HG03460 (cell line): ENCODE measurements around the gene CES3.

Experiments used
- ATAC-seq: cut with Tn5 transposase; IDR thresholded peaks from one replicate; pipeline ENCODE4 v1.9.1; 2021; ENCODE audit not compliant: unreplicated experiment

CES3 gene

DNA sequence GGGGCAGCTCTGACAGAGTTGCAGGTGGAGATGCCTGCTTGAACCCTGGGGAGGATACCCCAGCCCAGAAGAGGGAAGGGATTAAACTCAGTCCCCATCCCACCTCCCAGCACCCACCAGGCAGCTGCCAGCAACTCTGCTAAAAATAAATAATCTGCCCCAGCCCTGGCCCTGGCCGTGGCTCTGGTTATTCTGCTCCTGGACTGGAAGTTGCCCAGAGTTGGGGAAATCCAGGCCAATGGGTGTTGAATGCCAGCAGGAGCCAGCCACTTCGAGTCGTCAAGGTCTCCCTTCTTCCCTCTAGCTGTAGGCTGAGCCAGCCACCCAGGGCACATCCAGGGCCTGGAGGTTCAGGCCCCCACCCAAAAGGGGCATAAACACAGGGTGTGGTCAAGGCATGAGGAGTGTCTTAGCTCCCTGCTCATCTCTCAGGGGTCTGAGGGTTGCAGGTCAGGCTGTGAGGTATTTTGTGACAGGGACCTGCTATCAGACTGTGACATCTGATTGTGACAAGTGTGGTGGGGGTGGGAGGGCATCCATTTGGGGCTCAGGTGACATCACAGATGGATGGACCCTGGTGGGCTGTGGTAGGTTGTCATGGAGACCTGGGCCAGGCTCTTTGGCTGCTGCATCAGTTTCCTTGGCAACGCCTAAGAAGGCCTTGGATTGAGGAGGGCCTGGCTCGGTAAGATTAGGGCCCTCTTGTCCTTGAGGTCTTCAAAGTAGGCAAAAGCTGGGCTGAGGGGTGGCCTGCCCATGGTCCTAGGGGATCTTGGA is 34.7 kb upstream of the CES3 start:
- no peak for ATAC-seq

DNA sequence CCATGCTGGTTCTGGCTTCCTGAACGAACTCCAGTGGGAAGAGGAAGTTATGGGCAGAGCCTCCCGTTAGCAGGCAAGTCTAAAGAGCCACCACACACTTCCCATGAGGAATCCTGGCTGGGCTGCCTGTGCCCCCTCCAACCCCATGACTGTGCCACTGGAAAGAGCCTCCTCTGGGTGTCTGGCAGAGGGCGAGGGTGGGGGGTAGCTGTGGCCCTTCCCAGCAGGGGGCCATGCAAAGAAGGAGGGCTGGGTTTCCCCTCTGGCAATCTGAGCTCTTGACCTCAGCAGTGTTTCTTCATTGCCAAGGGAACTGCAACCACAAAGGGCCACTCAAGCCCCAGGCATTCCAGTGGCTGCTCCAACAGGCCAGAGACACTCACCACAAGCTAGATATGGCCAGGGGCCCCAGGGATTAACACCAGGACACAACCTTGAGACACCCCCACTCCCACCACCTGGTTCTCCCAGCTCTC is 34.1 kb upstream of the CES3 start:
- ATAC-seq, result no peak

DNA sequence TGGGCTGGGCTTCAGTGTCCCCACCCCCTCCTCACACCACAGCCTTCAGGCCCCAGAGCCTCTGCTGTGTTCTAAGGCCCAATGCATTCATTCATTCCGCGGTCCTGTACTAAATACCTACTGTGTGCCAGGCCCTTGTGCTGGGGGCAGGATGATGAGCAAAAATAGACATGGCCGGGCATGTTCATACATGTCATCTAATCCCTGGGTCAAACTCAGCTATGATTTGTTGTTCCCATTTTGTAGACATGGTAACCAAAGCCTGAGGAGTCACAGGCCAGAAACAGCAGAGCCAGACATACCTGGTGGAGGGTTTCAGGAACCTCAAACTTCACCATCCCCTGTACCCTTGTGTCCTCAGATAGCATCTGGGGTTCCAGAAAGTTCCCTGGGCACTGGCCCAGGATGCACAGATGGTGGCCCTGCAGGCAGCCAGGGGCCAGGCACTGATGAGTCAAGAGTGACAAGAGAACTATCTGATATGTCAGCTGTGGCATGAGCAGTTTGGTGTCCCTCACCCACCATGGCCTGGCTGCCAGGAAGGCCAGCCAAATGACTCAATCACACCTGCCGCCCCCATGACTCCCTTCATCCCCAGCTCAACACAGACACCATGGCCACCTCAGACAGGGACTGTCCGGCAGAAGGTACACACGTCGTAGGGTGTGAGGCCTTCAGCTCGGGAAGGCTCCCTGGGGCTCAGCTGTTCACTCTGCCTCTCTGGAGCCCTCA is 33.0 kb upstream of the CES3 start:
- no peak for ATAC-seq

DNA sequence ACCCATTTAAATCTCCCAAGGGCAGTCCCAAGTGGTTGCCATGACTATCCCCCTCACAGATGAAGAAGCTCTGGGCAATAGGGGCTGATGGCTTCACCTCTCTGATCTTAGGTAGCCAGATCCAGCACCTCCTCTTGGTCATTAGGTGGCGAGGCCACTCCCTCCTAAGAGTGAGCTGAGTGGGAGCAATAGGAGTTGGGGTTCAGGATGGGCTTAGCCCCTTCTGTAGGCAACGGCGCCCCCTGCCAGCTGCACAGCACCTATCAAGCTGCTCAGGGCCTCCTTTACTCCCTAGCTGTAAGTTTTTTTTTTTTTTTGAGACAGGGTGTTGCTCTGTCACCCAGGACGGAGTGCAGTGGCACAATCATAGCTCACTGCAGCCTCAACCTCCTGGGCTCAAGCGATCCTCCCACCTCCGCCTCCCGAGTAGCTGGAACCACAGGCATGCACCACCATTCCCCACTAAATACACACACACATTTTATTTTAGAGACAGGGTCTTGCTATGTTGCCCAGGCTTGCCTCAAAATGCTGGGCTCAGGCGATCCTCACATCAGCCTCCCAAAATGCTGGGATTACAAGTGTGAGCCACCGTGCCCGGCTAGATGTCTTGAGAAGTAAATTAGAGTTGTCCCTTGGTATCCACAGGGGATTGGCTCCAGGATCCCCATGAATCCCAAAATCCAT is 32.2 kb upstream of the CES3 start:
- no peak for ATAC-seq

DNA sequence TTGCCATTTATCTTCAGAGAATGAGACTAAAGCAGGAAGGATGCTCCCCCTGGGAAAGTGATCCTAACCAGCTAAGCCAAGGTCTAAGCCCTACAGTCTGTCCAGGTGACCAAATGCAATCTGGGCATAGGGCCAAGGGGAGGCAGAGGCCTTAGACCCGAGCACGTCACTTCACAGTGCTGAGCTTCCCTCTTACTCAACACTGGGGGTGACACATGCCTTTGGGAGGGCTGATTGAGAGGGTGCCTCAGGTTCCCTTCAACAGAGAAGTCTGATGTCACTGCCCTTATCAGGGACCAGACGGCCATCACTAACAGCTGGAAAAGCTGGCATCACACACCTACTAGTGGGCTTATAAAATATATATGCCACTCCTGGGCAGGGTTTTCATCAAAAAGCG is 30.9 kb upstream of the CES3 start:
- ATAC-seq, result no peak

DNA sequence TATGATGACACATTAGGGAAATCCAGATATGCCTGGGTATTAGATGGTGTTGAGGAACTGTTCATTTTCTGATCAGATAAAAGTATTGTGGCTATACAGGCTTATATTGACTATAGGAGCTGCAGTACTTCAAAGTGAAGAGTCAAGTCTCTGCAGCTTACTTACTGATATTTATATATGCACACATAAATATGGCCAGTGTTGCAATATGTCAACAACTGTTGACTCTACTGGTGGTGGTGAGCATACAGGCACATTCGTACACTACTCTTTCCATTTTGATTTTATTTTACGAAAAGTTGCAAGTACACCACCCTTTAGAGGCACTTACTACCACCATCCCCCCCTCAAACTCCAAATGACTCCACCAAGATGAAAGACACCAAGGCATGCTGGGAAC is 29.4 kb upstream of the CES3 start:
- ATAC-seq, result no peak

DNA sequence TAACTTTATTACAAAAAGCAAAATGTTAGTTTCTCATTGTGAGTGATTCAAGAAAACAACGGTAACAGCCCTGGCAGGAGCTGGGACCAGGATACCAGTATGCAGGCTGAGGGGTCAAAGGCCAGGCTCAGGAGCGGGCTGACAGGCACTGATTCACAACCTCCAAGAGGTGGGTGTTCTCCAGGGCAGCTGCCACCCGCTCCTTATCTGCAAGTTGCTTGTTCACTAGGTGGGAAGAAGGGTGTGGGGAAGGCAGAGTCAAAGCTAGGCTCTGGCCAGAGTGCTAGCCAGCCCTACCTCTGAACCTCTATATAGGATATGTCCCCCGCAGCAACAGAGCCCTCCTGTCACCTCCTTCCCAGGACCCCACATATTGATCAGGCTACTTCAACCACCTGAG is 29.0 kb upstream of the CES3 start:
- no peak for ATAC-seq

DNA sequence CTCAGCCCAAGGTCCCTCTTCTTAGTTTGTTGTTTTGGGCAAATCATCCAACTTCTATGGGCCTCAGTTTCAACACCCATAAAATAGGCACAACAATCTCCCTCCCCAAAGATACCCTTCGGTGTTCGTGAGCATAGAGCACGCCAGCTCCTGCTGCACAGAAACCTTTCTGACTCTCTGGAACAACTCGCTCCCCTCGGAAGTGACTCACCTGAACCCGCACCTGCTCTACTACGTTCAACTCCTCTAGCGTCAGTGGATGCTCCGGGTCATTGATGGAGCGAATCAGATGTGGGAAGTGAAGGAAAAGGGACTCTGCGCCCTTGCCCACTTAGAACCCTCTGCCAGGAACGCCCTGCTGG is 27.3 kb upstream of the CES3 start:
- ATAC-seq, result peak; percentile 21

DNA sequence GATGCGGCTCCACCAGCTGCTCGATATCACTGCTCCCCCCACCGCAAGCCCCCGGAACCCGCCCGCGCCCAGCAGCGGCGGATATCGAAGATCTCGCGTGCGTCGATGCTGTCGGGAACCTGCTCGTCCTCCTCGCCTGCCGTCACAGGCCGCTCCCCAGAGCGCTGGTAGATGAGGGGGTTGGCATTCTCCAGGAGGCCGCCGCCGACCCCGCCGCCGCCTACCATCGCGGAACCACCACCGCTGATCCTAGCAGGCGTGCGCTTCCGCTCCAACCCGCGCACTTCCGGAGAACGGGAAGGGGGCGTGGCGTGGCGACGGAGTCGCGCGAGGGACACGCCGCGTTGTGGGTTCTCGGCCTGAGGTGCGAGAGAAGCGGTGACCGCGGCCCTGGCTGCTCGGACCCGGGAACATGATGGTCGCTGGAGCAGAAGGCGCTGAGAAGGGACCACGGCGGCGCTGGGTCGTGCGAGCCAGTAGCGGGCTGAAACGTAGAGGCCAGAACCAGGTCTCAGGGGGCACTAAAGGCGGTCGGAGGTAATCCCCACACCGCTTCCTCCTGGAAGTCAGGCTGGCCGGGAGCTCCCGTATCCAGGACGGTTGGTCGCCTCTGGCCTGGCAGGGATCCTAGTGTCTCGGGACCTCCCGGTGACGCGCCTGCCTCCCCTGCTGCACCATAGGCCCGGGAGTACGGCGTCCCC is 26.8 kb upstream of the CES3 start, which contains the start of gene CIAO2B:
CIAO2B (minus strand) TSS at position 265 of the 701 bp plus-strand sequence; CDS start at position 227, 38 bp downstream.
- ATAC-seq, result peak; percentile 72

DNA sequence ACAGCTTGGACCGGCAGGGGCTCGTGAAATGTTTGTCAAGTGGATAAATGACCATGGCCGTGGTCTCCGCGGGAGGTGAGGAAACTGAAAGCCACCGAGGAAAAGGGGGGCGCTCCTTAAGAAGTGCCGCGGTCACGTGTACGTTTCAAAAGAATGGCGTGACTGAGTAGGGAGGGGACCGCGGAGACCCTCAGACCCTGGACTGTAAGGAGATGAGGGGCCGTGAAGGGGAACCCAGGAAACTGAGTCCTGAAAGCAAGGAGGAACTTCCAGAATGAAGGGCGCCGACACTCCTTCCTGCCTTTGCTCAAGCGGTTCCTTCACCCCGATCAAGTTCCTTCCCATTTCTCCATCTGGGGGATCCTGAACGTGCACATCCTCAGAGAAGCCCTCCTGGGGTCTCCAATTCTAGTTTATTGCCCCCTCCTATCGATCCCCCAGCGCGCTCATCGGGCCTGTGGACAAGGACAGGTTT is 26.2 kb upstream of the CES3 start:
- ATAC-seq, result peak; percentile 9

DNA sequence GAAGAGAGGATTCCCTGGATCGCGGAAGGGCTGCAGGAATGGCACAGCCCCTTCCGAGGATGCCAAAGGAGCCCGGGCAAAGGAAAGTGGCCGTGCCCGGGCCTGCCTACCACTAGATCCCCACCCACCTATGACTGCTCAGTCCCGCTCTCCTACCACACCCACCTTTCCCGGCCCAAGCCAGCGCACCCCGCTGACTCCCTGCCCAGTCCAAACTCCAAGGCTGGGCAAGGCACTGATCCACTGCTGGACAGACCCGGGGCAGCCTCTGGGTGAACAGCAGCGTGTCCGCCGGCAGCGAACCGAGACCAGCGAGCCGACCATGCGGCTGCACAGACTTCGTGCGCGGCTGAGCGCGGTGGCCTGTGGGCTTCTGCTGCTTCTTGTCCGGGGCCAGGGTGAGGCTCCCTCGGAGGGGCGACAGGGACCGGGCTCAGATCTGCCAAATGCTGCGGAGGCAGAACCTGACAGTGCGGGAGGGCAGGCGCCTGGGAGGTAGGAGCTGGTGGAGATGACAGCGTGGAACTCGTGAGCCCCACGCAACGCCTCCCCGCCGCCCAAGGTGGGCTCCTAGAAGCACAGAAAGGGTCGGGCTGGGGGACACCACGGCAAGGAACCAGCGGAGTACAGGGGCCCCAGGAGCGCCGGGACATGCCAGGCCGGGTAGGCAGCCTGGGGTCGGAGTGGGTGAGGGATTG is 25.6 kb upstream of the CES3 start, which contains the start of gene CES2:
CES2 (plus strand) TSS at position 203 of the 698 bp plus-strand sequence; CDS start at position 323, 120 bp downstream.
- no peak for ATAC-seq

DNA sequence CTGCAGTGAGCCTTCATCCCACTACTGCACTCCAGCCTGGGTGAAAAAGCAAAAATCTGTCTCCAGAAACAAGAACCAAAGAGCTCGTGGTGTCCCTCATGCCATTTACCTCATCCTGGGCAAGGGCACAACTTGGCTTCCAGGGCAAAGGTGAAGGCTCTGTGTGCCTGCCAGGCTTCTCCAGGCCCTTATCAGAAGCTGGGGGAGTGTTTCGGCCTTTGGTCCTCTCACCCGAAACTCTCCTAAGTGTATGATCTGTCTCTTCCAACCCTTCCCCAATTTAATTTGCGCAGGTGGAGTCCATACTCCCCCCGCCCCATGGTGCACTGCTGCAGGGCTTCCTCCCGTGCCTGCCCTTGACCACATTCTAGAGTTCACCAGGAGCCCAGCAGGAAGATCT is 24.6 kb upstream of the CES3 start:
- ATAC-seq, result no peak

DNA sequence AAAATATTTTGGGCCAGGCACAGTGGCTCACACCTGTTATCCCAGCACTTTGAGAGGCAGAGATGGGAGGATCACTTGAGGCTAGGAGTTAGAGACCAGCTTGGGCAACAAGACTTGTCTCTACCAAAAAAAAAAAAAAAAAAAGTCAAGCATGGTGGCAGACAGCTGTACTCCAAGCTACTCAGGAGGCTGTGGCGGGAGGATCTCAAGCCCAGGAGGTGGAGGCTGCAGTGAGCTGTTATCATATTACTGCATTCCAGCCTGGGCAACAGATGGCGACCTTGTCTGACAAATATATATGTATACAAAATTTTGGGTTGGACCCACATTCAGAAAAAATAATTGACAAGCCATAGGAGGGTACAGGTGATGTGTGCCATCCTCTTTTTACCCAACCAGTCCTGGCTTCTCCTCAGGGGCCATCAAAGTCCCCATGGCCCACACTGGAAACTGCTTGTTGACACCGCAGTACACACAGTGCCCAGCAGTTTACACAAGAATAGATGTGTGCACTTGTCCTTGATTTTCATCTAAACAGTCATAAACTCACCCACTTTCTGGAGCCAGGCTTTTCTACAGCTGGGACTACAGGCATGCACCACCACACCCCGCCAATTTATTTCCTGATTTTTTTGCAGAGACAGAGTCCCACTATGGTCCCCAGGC is 24.0 kb upstream of the CES3 start:
- no peak for ATAC-seq

DNA sequence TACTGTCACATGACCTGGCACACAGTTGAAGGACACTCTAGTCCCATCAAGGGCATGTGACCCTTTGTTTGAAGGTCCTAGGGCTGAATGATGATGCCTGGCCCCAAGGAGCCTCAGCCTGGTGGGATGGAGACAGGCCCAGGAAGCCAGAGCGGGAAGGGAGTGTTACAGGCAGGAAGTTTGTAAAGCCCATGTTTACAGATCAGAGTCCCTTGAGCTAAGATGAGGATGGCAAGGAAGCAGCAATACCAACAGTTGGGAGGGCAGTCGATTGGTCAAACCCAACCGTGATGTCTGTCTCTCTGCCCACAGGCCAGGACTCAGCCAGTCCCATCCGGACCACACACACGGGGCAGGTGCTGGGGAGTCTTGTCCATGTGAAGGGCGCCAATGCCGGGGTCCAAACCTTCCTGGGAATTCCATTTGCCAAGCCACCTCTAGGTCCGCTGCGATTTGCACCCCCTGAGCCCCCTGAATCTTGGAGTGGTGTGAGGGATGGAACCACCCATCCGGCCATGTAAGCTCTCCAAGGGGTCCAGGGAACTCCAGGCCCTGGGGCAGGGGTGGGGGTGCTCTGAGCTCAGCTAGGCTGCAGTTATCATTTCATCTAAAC is 23.2 kb upstream of the CES3 start:
- ATAC-seq, result no peak

DNA sequence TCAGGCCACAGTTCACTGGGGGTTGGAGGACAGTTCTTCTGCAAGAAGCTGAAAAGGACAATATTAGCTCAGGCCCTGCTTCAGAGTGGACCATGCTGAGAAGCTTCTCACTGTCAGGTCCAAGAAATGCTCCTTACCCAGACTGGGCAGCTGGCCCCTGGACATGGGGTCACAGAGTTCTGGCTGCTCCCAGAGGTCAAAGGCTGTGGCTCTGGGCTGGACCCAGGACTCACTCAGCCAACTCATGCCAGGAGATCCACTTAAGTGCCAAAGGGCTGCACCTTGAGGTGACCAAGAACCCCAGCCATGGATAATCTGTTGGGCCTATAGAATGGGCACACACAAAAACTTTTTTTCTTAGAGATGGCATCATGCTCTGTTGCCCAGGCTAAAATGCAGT is 21.7 kb upstream of the CES3 start:
- ATAC-seq, result no peak

DNA sequence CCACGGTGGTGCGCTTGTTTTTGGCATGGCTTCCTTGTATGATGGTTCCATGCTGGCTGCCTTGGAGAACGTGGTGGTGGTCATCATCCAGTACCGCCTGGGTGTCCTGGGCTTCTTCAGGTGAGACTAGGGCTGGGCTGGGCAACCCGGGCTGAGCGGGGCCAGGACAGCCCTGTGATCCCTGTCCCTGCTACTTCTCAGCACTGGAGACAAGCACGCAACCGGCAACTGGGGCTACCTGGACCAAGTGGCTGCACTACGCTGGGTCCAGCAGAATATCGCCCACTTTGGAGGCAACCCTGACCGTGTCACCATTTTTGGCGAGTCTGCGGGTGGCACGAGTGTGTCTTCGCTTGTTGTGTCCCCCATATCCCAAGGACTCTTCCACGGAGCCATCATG is 20.8 kb upstream of the CES3 start:
- no peak for ATAC-seq

DNA sequence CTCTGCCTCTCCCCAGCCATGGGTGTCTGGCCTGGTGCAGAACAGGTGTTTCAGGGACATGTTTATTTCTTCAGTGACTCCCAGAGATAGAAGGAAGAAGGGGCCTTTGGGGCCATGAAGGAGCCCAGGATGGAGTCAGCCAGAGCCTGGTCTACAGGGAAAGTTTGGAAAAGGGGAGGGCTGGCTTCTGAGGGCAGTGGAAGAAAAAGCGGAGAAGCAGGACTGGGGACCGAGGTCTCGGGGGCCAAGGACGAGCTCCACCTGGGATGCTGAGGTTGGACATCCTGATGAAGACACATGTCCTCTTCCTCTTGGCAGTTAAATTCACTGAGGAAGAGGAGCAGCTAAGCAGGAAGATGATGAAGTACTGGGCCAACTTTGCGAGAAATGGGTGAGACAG is 18.1 kb upstream of the CES3 start:
- no peak for ATAC-seq

DNA sequence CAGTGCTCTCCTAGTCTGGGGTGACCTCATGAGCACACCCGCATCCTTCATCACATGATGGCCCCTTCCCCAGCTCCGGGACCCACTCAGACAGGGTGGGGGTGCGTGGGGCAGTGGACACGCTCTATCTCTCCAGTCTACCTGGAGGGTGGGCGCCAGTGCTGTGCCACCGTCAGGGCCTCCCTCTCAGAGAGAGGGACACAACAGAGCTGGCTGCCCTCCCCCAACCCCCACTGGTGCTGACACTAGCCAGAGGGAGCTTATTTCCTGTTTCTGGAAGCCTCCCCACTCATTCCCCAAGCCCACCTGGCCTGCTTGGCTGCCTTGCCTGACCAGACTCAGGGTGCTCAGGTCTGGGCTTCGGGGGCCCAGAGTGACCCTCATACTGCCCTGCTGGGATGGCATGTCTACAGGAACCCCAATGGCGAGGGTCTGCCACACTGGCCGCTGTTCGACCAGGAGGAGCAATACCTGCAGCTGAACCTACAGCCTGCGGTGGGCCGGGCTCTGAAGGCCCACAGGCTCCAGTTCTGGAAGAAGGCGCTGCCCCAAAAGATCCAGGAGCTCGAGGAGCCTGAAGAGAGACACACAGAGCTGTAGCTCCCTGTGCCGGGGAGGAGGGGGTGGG is 17.5 kb upstream of the CES3 start:
- ATAC-seq, result no peak

DNA sequence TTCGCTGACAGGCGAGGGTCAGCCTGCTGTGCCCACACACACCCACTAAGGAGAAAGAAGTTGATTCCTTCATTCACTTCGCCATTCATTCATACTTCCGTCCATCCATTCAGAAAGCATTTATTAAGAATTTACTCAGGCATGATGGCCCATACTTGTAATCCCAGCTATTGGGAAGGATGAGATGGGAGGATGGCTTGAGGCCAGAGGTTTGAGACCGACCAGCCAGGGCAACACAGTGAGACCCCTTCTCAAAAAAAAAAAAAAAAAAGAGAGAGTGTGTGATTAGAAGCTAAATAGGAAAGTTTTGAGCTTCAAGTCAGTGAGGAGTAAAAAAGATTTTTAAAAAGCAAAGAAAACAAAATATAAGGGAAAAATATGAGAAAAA is 17.0 kb upstream of the CES3 start:
- ATAC-seq, result no peak
